DND-41 (cell line): Measurements from ENCODE around the gene ANKDD1A.

ENCODE experiments used
- ATAC-seq: fragments of 200-7000 bp; cut with Tn5 transposase; 3 replicates; pipeline ENCODE4 v1.9.1; 2021; ENCODE audit warnings: low read depth; ENCODE audit not compliant: insufficient read depth
- DNase-seq: peaks from one replicate; pipeline ENCODE4 v3.0.0-alpha.2; 2020
- H2AFZ ChIP-seq: 2 replicates; pipeline ENCODE4 v1.6.0; 2012; ENCODE audit warnings: low read depth, low read length
- H3K27ac ChIP-seq: 2 replicates; pipeline ENCODE4 v1.5.1; 2012; ENCODE audit warnings: low read length, inconsistent platforms
- H3K27me3 ChIP-seq: fragments of 200-600 bp; sonication (generic); 2 replicates; pipeline ENCODE4 v1.6.0; 2012; ENCODE audit warnings: low read length, mild to moderate bottlenecking, inconsistent platforms; ENCODE audit not compliant: insufficient read depth, poor library complexity
- H3K36me3 ChIP-seq: 2 replicates; pipeline ENCODE4 v1.5.1; 2012; ENCODE audit warnings: low read length, inconsistent platforms; ENCODE audit not compliant: insufficient read depth
- H3K4me1 ChIP-seq: 2 replicates; pipeline ENCODE4 v1.5.1; 2012; ENCODE audit warnings: mild to moderate bottlenecking, low read length; ENCODE audit not compliant: insufficient read depth
- H3K4me2 ChIP-seq: 2 replicates; pipeline ENCODE4 v1.6.0; 2012; ENCODE audit warnings: mild to moderate bottlenecking, moderate library complexity, low read length, inconsistent platforms; ENCODE audit not compliant: insufficient read depth
- H3K4me3 ChIP-seq, 2 experiments: fragments of 200-600 bp in 1 of 2; shearing (Covaris generic) in 1 of 2; 2 replicates each; pipeline ENCODE4 v1.5.1; 2012 to 2016; ENCODE audit warnings: inconsistent platforms in 2 of 2, low read length in 2 of 2, mild to moderate bottlenecking in 2 of 2, low read depth in 1 of 2, moderate library complexity in 1 of 2
- H3K79me2 ChIP-seq: 2 replicates; pipeline ENCODE4 v1.6.0; 2012; ENCODE audit warnings: low read length, inconsistent platforms; ENCODE audit not compliant: insufficient read depth
- H3K9ac ChIP-seq: 2 replicates; pipeline ENCODE4 v1.6.0; 2012; ENCODE audit warnings: low read depth, mild to moderate bottlenecking, inconsistent platforms, low read length, moderate library complexity
- H3K9me3 ChIP-seq: 2 replicates; pipeline ENCODE4 v1.5.1; 2012; ENCODE audit warnings: low read length, moderate library complexity, mild to moderate bottlenecking, inconsistent platforms; ENCODE audit not compliant: insufficient read depth, severe bottlenecking
- H4K20me1 ChIP-seq: 2 replicates; pipeline ENCODE4 v1.6.0; 2012; ENCODE audit warnings: low read length; ENCODE audit not compliant: insufficient read depth
- CTCF ChIP-seq: IDR thresholded peaks from 2 replicates; pipeline ENCODE4 v1.5.1; 2012; ENCODE audit warnings: borderline replicate concordance, low read length, moderate library complexity, mild to moderate bottlenecking; ENCODE audit not compliant: poor library complexity, severe bottlenecking; ENCODE audit errors: extremely low read depth
- EZH2 ChIP-seq: IDR thresholded peaks from 3 replicates; pipeline ENCODE4 v1.6.1; 2012; ENCODE audit warnings: borderline replicate concordance, low read depth, mild to moderate bottlenecking, moderate library complexity, low read length, inconsistent platforms; ENCODE audit not compliant: severe bottlenecking

ANKDD1A gene

GRCh38 chr15:64925335-64926330 lies 13.9 kb downstream of the ANKDD1A start:
- Histone ChIP-seq H2AFZ (no peak overlapping the region), H3K79me2 (no peaks in the 10 kb centered on the region), H3K4me3 (no peak overlapping the region), H3K27me3 (no peaks in the 10 kb centered on the region), H3K27ac (no peak overlapping the region), H3K9ac (no peak overlapping the region), H3K36me3 (no peaks in the 10 kb centered on the region), H4K20me1 (no peaks in the 10 kb centered on the region), H3K4me1 (no peaks in the 10 kb centered on the region), H3K9me3 (no peaks in the 10 kb centered on the region), H3K4me2 (no peak overlapping the region)
- TF ChIP-seq EZH2 (no peak), CTCF (no peak)
- DNase-seq (no peak), ATAC-seq (no peak)

GRCh38 chr15:64926661-64927060 lies 15.0 kb downstream of the ANKDD1A start:
- no peaks in the 10 kb centered on the region for H3K4me1 ChIP-seq
- TF ChIP-seq CTCF (no peak), EZH2 (no peak)
- ATAC-seq (no peak), DNase-seq (no peak)
- no peaks in the 10 kb centered on the region for H3K36me3 ChIP-seq
- no peak overlapping the region for H3K27ac ChIP-seq
- no peaks in the 10 kb centered on the region for H3K27me3 ChIP-seq
- H3K9me3 ChIP-seq = no peaks in the 10 kb centered on the region
- H2AFZ ChIP-seq = no peak overlapping the region
- H3K9ac ChIP-seq = no peak overlapping the region
- no peak overlapping the region for H3K4me2 ChIP-seq
- H4K20me1 ChIP-seq = no peaks in the 10 kb centered on the region
- H3K4me3 ChIP-seq = no peak overlapping the region
- H3K79me2 ChIP-seq = no peaks in the 10 kb centered on the region

GRCh38 chr15:64928626-64929220 lies 17.0 kb downstream of the ANKDD1A start:
- Histone ChIP-seq H3K4me2 (no peak overlapping the region), H3K36me3 (no peaks in the 10 kb centered on the region), H3K9me3 (no peaks in the 10 kb centered on the region), H3K4me3 (no peak overlapping the region), H4K20me1 (no peaks in the 10 kb centered on the region), H3K79me2 (no peaks in the 10 kb centered on the region), H3K4me1 (no peaks in the 10 kb centered on the region), H3K27ac (no peak overlapping the region), H2AFZ (no peak overlapping the region), H3K27me3 (no peaks in the 10 kb centered on the region), H3K9ac (no peak overlapping the region)
- DNase-seq (peak; percentile 17), ATAC-seq (no peak; the same call in 2 of the 3 replicates)
- TF ChIP-seq CTCF (no peak), EZH2 (no peak)
